DMS153 treated with DMSO at 0.1 percent for 48 hours (cell line): ENCODE results near the gene SERTAD3.
"Not testable (repeated sequence)": the region's sequence is repeated elsewhere in the genome, so short reads cannot be mapped to it uniquely, and the experiment has no call there.

Experiments used
- DNase-seq: peaks from one replicate; lab custom pipeline; 2025; ENCODE audit not compliant: unreplicated experiment; lab: John Stamatoyannopoulos, UW

The SERTAD3 gene

GRCh38 chr19:40444000-40444824 lies at the start of gene SERTAD3:
SERTAD3 (minus strand) TSS chr19:40444335; CDS start chr19:40442080, 2,255 bp downstream.
- DNase-seq, result peak; percentile 94

GRCh38 chr19:40493778-40494177 lies 49.6 kb upstream of the SERTAD3 start:
- DNase-seq, result no peak

- DNase-seq, result no peak
Observed at GRCh38 chr19:40492274-40492673, 48.1 kb upstream of the SERTAD3 start.

- DNase-seq, result no peak
Observed at GRCh38 chr19:40489882-40490230, 45.7 kb upstream of the SERTAD3 start.

- no peak for DNase-seq
Observed at GRCh38 chr19:40486017-40486416, 41.9 kb upstream of the SERTAD3 start.

GRCh38 chr19:40475878-40476644 lies 31.9 kb upstream of the SERTAD3 start:
- not testable (repeated sequence) for DNase-seq

GRCh38 chr19:40474737-40475136 lies 30.6 kb upstream of the SERTAD3 start:
- DNase-seq, result no peak

GRCh38 chr19:40472516-40472915 lies 28.4 kb upstream of the SERTAD3 start:
- no peak for DNase-seq

GRCh38 chr19:40471111-40471510 lies 27.0 kb upstream of the SERTAD3 start:
- no peak for DNase-seq

GRCh38 chr19:40469011-40469410 lies 24.9 kb upstream of the SERTAD3 start:
- no peak for DNase-seq

- DNase-seq, result no peak
Observed at GRCh38 chr19:40466985-40467734, 23.0 kb upstream of the SERTAD3 start, which contains the start of gene SPTBN4. SPTBN4 (plus strand) TSS chr19:40467001; CDS start chr19:40472622, 5,621 bp downstream.

- no peak for DNase-seq
Observed at GRCh38 chr19:40466219-40466984, 22.3 kb upstream of the SERTAD3 start.

GRCh38 chr19:40465557-40466218 lies 21.6 kb upstream of the SERTAD3 start, which contains the start of gene BLVRB:
BLVRB (minus strand) TSS chr19:40465745; CDS start chr19:40465688, 57 bp downstream.
- DNase-seq, result peak; percentile 96

- DNase-seq, result peak; percentile 22
Observed at GRCh38 chr19:40465025-40465556, 21.0 kb upstream of the SERTAD3 start.

GRCh38 chr19:40464059-40465024 lies 20.2 kb upstream of the SERTAD3 start:
- DNase-seq, result peak; percentile 58

GRCh38 chr19:40463587-40464037 lies 19.5 kb upstream of the SERTAD3 start:
- DNase-seq, result not testable (repeated sequence)

- DNase-seq, result no peak
Observed at GRCh38 chr19:40461669-40462221, 17.6 kb upstream of the SERTAD3 start.

GRCh38 chr19:40460185-40460584 lies 16.1 kb upstream of the SERTAD3 start:
- no peak for DNase-seq
